Left cardiac atrium (tissue), 4 donors: ENCODE data around the gene NCAPD2. TPM values are rescaled to one million over a fixed set of nuclear protein-coding genes. Genes with fewer than 3 reads are reported as not detected.

Experiments used
- ATAC-seq, 2 donors: fragments of 200-7000 bp; cut with Tn5 transposase; one replicate each; pipeline ENCODE4 v1.9.1; 2020; ENCODE audit warnings: mild to moderate bottlenecking in 2 of 2, moderate library complexity in 2 of 2
- DNase-seq: peaks from one replicate; pipeline ENCODE4 v3.0.0-alpha.2; 2020
- intact Hi-C, 2 donors: fragments of 100-400 bp; cut with DNase I; formaldehyde crosslinking; loops; one replicate each; pipeline versions ENCODE4 v1.14.1 to v1.15.1; 2022 to 2023
- total RNA-seq, 2 donors: library from RNA; stranded (reverse); fragmentation: NEBNext Ultra II Directional; extraction: Animal tissue kit (Norgen Biotek cat#: 25700); gene quantifications; one replicate each; pipeline ENCODE4 v1.2.1, GENCODE V29; 2021
- donor health status: DM: no; HTN: yes; CAD: no.
- donor health status: DM: no; HTN: yes; CAD: no; lungs with severe emphysema.
- donor health status: DM: yes; HTN: yes; CAD: no.
- donor health status: Dilated cardiomyopathy.

Gene NCAPD2
- total RNA-seq, 2 donors from 2014 or later, result 12.4 to 15.8 TPM

DNA sequence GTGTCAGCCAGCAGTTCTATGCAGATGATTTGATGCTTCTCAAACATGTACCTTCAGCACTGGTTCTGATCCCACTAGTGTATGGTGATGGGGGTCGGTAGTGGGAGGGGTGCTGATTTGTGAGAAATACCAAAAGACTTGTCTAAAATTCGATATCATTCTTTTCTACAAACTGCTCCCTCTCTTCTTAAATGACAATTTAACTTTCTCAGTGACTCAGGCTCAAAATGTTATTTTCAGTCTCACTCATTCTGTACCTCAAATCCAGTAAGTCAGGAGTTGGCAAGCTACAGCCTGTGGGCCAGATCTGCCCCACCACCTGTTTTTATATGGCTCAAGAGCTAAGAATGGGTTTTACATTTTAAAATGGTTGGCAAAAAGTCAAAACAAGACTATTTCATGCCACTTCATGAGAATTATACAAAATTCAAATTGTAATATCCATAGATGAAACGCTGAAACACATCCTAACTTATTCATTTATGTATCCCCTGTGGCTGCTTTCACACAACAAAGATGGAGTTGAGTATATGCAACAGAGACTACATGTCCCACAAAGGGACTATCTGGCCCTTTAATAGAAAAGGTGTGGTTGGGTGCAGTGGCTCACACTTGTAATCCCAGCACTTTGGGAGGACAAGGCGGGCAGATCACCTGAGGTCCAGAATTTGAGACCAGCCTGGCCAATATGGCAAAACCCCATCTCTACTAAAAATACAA is 80.8 kb downstream of the NCAPD2 start:
- DNase-seq (no peak), ATAC-seq (no peak)
- intact Hi-C loops, result no loop called here

DNA sequence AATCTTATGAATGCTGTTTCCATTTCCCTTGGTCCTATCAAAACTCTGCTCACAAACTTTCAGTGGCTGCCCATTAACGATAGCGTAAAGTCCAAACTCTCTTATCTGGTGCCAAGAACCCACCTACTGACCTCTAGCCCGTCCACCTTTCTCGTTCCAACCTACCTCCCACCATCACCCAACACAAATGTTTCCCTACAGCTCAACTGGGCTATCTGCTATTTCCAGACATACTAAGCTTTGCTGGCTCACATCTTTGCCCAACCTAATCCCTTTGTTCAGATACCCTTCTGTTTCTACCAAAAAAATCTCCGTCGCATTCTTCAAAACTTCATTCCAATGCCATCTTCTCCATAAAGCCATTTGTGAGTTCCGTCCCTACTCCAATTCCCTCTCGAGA is 81.7 kb downstream of the NCAPD2 start:
- intact Hi-C loops, result no loop called here
- DNase-seq (no peak), ATAC-seq (no peak)

Other genes starting within 250 kb of the NCAPD2 start
- gene PLEKHG6, start 183.4 kb upstream of the NCAPD2 start, total RNA-seq, result 1 to 10 TPM; 5.0 to 6.8 TPM
- 100 to 1,000 TPM in 1 of 2 donors, 10 to 100 TPM in 1; 89.6 to 117 TPM for gene TNFRSF1A, start 152.0 kb upstream of the NCAPD2 start, total RNA-seq
- gene SCNN1A, start 118.5 kb upstream of the NCAPD2 start, total RNA-seq, result 1 to 10 TPM in 1 of 2 donors, under 1 TPM in 1; 0.85 to 3.5 TPM
- 10 to 100 TPM; 40.4 to 66.6 TPM for gene LTBR, start 109.9 kb upstream of the NCAPD2 start, total RNA-seq
- gene CD27, start 49.1 kb upstream of the NCAPD2 start, total RNA-seq, result under 1 TPM; 0.26 to 0.35 TPM
- 10 to 100 TPM; 11.8 to 15.2 TPM for gene TAPBPL, start 42.1 kb upstream of the NCAPD2 start, total RNA-seq
- 1 to 10 TPM; 3.6 to 6.2 TPM for gene VAMP1, start 23.4 kb upstream of the NCAPD2 start, total RNA-seq
- gene MRPL51, start 840 bp upstream of the NCAPD2 start, total RNA-seq, result 100 to 1,000 TPM; 202 to 203 TPM
- 1,000 to 10,000 TPM; 3,044 to 4,078 TPM for gene GAPDH, start 40.4 kb downstream of the NCAPD2 start, total RNA-seq
- gene IFFO1, start 61.9 kb downstream of the NCAPD2 start, total RNA-seq, result 10 to 100 TPM; 18.1 to 19.5 TPM
- gene NOP2, start 74.2 kb downstream of the NCAPD2 start, total RNA-seq, result 10 to 100 TPM; 16.0 to 30.5 TPM
- 100 to 1,000 TPM; 117 to 151 TPM for gene CHD4, start 113.3 kb downstream of the NCAPD2 start, total RNA-seq
- gene LPAR5, start 141.9 kb downstream of the NCAPD2 start, total RNA-seq, result 1 to 10 TPM; 1.8 to 2.9 TPM
- gene ACRBP, start 153.3 kb downstream of the NCAPD2 start, total RNA-seq, result under 1 TPM; 0.60 to 0.88 TPM
- gene ING4, start 169.0 kb downstream of the NCAPD2 start, total RNA-seq, result 10 to 100 TPM; 16.8 to 28.5 TPM
- 10 to 100 TPM; 28.3 to 31.2 TPM for gene ZNF384, start 195.3 kb downstream of the NCAPD2 start, total RNA-seq
- gene PIANP, start 206.7 kb downstream of the NCAPD2 start, total RNA-seq, result under 1 TPM; 0.18 to 0.42 TPM
- 10 to 100 TPM; 61.3 to 71.2 TPM for gene COPS7A, start 229.9 kb downstream of the NCAPD2 start, total RNA-seq